A673 (cell line): ENCODE measurements around the gene STK32A. TPM values are rescaled to one million over a fixed set of nuclear protein-coding genes. Genes with fewer than 3 reads are reported as not detected.

Experiments
- BruUV-seq: library from RNA; stranded (reverse); fragments of 400-500 nt; replicated peaks from 2 replicates; lab custom pipeline; 2021; lab: Mats Ljungman, UMichigan
- CTCF ChIA-PET: fragments of 300-600 bp; sonication (Branson Sonifier 250); formaldehyde crosslinking; loops from one replicate; lab custom pipeline; 2022; ENCODE audit warnings: antibody characterized with exemption; lab: Charles Lee
- POLR2A ChIA-PET: fragments of 300-600 bp; sonication (Branson Sonifier 250); formaldehyde crosslinking; loops from one replicate; lab custom pipeline; 2022; ENCODE audit warnings: antibody characterized with exemption; ENCODE audit not compliant: low non-redundant PET; lab: Charles Lee
- DNase-seq: peaks from one replicate; pipeline ENCODE4 v3.0.0-alpha.2; 2015; ENCODE audit warnings: low spot score
- H3K27ac ChIP-seq: fragments of 200-600 bp; sonication (generic); 2 replicates; pipeline ENCODE4 v1.5.1; 2016; ENCODE audit warnings: mixed run types, low read depth, mild to moderate bottlenecking, mixed read lengths, antibody characterized with exemption, low read length; ENCODE audit not compliant: poor library complexity, severe bottlenecking
- H3K27me3 ChIP-seq: fragments of 200-600 bp; sonication (generic); replicated peaks from 2 replicates; pipeline ENCODE4 v1.6.1; 2017; ENCODE audit warnings: mixed run types, low read depth, mild to moderate bottlenecking, mixed read lengths, antibody characterized with exemption, low read length; ENCODE audit not compliant: insufficient read depth, poor library complexity
- H3K36me3 ChIP-seq: fragments of 200-600 bp; sonication (generic); 2 replicates; pipeline ENCODE4 v1.6.1; 2016; ENCODE audit warnings: mixed run types, mild to moderate bottlenecking, mixed read lengths, antibody characterized with exemption, low read length; ENCODE audit not compliant: insufficient read depth, poor library complexity, severe bottlenecking
- H3K4me1 ChIP-seq: fragments of 200-600 bp; sonication (generic); 2 replicates; pipeline ENCODE4 v1.6.1; 2017; ENCODE audit warnings: mixed run types, mild to moderate bottlenecking, mixed read lengths, antibody characterized with exemption, low read length; ENCODE audit not compliant: insufficient read depth, poor library complexity, severe bottlenecking
- H3K4me3 ChIP-seq: fragments of 200-600 bp; sonication (generic); 2 replicates; pipeline ENCODE4 v1.5.1; 2016; ENCODE audit warnings: low read depth, mixed run types, mild to moderate bottlenecking, mixed read lengths, low read length; ENCODE audit not compliant: poor library complexity, severe bottlenecking
- H3K9me3 ChIP-seq: fragments of 200-600 bp; sonication (generic); 2 replicates; pipeline ENCODE4 v1.6.1; 2016; ENCODE audit warnings: mixed run types, low read depth, mild to moderate bottlenecking, mixed read lengths, antibody characterized with exemption, low read length; ENCODE audit not compliant: poor library complexity, severe bottlenecking
- EZH2 ChIP-seq: fragments of 200-600 bp; sonication (generic); IDR thresholded peaks from 2 replicates; pipeline ENCODE4 v1.6.1; 2017; ENCODE audit warnings: borderline replicate concordance, low read depth, mild to moderate bottlenecking, mixed read lengths, antibody characterized with exemption, low read length; ENCODE audit not compliant: poor library complexity, severe bottlenecking
- intact Hi-C: fragments of 100-400 bp; cut with micrococcal nuclease; formaldehyde crosslinking; loops from one replicate; pipeline ENCODE4 v1.10.0; 2022; ENCODE audit not compliant: unreplicated experiment
- total RNA-seq: library from RNA; stranded (reverse); gene quantifications from 2 replicates; pipeline ENCODE4 v1.2.3, GENCODE V29; 2021
- TF ChIP-seq, protein P1 (sequence below): fragments of 300-800, 200-600 bp; sonication (generic); conservative IDR thresholded peaks from 2 replicates; pipeline ENCODE4 v1.5.1; 2017; ENCODE audit warnings: low read depth, mild to moderate bottlenecking, antibody characterized with exemption, low read length, moderate library complexity, mixed read lengths

Gene STK32A
- total RNA-seq, 1 experiment from 2014 or later: not detected

GRCh38 chr5:147413266-147413665 lies 178.4 kb downstream of the STK32A start:
- TF ChIP-seq, protein P1, sequence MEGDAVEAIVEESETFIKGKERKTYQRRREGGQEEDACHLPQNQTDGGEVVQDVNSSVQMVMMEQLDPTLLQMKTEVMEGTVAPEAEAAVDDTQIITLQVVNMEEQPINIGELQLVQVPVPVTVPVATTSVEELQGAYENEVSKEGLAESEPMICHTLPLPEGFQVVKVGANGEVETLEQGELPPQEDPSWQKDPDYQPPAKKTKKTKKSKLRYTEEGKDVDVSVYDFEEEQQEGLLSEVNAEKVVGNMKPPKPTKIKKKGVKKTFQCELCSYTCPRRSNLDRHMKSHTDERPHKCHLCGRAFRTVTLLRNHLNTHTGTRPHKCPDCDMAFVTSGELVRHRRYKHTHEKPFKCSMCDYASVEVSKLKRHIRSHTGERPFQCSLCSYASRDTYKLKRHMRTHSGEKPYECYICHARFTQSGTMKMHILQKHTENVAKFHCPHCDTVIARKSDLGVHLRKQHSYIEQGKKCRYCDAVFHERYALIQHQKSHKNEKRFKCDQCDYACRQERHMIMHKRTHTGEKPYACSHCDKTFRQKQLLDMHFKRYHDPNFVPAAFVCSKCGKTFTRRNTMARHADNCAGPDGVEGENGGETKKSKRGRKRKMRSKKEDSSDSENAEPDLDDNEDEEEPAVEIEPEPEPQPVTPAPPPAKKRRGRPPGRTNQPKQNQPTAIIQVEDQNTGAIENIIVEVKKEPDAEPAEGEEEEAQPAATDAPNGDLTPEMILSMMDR: no peak
- TF ChIP-seq EZH2: no peak
- Histone ChIP-seq H3K27ac (no peak overlapping the region), H3K4me1 (no peaks in the 10 kb centered on the region), H3K9me3 (no peaks in the 10 kb centered on the region), H3K4me3 (no peak overlapping the region), H3K36me3 (no peaks in the 10 kb centered on the region), H3K27me3 (no peaks in the 10 kb centered on the region)
- intact Hi-C loops: no loop called here
- CTCF ChIA-PET: no interaction called here
- BruUV-seq: no TSS peak
- POLR2A ChIA-PET: interaction anchor here (0.6 kb wide), 1 partner anchor 96 kb away, joined by 3 read pairs; no protein-coding TSS in a partner anchor
- no peak for DNase-seq

DNA sequence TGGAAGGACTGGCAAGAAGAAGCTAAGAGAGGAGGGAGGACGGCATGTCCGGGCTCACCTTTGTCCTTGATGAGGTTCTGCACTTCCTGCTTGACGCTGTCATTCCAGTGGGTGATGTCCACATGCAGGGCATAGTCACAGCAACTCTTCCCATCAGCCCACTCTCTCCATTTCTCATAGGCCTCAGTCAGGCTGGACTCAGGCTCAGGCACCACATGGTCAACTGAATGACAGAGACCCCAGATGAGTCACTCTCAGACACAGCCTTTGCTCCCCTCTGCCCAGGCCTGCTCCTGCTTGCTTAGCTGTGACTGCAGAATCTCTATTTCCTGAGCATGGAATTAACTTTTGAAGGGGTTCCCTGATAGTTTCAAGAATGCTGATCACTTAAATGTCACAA lies 180.8 kb downstream of the STK32A start:
- intact Hi-C loops: no loop called here
- Histone ChIP-seq H3K4me3 (no peak overlapping the region), H3K9me3 (no peaks in the 10 kb centered on the region), H3K27me3 (no peaks in the 10 kb centered on the region), H3K36me3 (no peaks in the 10 kb centered on the region), H3K4me1 (no peaks in the 10 kb centered on the region), H3K27ac (no peak overlapping the region)
- POLR2A ChIA-PET: no interaction called here
- CTCF ChIA-PET: no interaction called here
- no peak for DNase-seq
- no TSS peak for BruUV-seq
- no peak for TF ChIP-seq EZH2
- TF ChIP-seq, protein P1: no peak

DNA sequence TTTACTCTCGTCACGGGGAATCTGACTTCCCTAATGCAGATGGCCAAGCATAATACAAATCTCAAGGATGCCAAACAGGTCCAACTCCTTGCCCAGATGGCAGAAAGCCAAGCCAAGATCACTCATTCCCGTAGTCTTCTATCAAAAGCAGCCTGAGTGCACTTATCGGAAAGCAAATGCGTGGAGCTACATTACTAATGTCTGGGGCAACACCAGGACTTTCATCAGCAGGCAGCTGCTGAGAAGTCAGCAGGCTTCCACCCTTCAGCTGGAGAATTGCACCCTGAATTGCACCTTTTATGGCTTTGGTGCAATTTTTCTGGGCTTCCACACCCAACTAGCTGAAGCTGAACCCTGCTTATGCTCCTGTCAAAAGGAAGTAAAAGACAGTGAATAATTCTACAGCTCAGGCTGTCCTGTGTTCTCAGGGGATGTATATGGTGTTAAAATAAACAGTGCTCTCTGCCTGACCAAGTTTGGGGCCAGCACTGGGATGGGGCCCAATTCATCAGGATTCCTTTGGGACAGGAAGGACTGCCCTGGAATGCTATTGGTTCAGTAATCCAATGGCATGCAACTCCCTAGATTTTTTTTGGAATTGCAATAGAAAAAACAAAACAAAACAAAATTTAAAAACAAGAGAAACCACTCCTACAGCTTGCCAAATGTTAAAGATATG lies 182.4 kb downstream of the STK32A start:
- POLR2A ChIA-PET: no interaction called here
- intact Hi-C loops: no loop called here
- Histone ChIP-seq H3K4me3 (no peak overlapping the region), H3K27me3 (no peaks in the 10 kb centered on the region), H3K4me1 (no peaks in the 10 kb centered on the region), H3K9me3 (no peaks in the 10 kb centered on the region), H3K36me3 (no peaks in the 10 kb centered on the region), H3K27ac (no peak overlapping the region)
- no peak for DNase-seq
- CTCF ChIA-PET: no interaction called here
- no TSS peak for BruUV-seq
- TF ChIP-seq EZH2: no peak
- TF ChIP-seq, protein P1: no peak
